ENCODE data around the gene HOXD3. TPM values are rescaled to one million over a fixed set of nuclear protein-coding genes. Genes with fewer than 3 reads are reported as not detected.
A peak's percentile ranks its signal among the peaks of the same experiment; 100 is the strongest.

Gene HOXD3
- total RNA-seq, 1 donor from 2014 or later, result not detected

GRCh38 chr2:176163672-176164056, 6.6 kb downstream of the HOXD3 start:
- no peaks in the 10 kb centered on the region for H3K79me2 ChIP-seq (ENCODE audit: insufficient read depth, low read length)
- peaks cover 2% of the 10 kb centered on the region for H3K9me3 ChIP-seq (ENCODE audit: insufficient read depth, low read depth, low read length)
- H3K4me3 ChIP-seq (ENCODE audit: insufficient read depth, low read depth, low read length), result no peak overlapping the region
- Mint-ChIP-seq H3K36me3 (ENCODE audit: low read depth, unreplicated experiment) (peaks cover 4% of the 10 kb centered on the region), H3K4me1 (ENCODE audit: low read depth, unreplicated experiment) (no peaks in the 10 kb centered on the region), H3K27ac (ENCODE audit: unreplicated experiment) (no peak overlapping the region), H3K4me3 (ENCODE audit: unreplicated experiment) (no peak overlapping the region), H3K27me3 (ENCODE audit: low read depth, unreplicated experiment) (peaks cover 85% of the 10 kb centered on the region), H3K9me3 (ENCODE audit: unreplicated experiment) (peaks cover 28% of the 10 kb centered on the region)
- peak overlapping the region; percentile 82 for H3K4me2 ChIP-seq (ENCODE audit: low read length)
- peaks cover 8% of the 10 kb centered on the region for H3K4me1 ChIP-seq (ENCODE audit: insufficient read depth, low read length)
- H2AFZ ChIP-seq (ENCODE audit: low read depth, low read length), result no peak overlapping the region
- TF ChIP-seq EZH2 (IDR thresholded peaks at IDR 0.05; ENCODE audit: insufficient read depth, low read length), result no peak
- TF ChIP-seq, protein P1, sequence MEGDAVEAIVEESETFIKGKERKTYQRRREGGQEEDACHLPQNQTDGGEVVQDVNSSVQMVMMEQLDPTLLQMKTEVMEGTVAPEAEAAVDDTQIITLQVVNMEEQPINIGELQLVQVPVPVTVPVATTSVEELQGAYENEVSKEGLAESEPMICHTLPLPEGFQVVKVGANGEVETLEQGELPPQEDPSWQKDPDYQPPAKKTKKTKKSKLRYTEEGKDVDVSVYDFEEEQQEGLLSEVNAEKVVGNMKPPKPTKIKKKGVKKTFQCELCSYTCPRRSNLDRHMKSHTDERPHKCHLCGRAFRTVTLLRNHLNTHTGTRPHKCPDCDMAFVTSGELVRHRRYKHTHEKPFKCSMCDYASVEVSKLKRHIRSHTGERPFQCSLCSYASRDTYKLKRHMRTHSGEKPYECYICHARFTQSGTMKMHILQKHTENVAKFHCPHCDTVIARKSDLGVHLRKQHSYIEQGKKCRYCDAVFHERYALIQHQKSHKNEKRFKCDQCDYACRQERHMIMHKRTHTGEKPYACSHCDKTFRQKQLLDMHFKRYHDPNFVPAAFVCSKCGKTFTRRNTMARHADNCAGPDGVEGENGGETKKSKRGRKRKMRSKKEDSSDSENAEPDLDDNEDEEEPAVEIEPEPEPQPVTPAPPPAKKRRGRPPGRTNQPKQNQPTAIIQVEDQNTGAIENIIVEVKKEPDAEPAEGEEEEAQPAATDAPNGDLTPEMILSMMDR (IDR thresholded peaks at IDR 0.05; ENCODE audit: insufficient read depth, low read depth, low read length), result no peak
- H4K20me1 ChIP-seq (ENCODE audit: insufficient read depth, low read length), result no peaks in the 10 kb centered on the region
- DNase-seq (ENCODE audit: low read depth), result no peak
- peaks cover 80% of the 10 kb centered on the region for H3K27me3 ChIP-seq (ENCODE audit: insufficient read depth, low read length)
- H3K36me3 ChIP-seq (ENCODE audit: insufficient read depth, low read length), result no peaks in the 10 kb centered on the region
- FAIRE-seq, result no peak
- H3K9ac ChIP-seq (ENCODE audit: low read length), result no peak overlapping the region
- no peak overlapping the region for H3K27ac ChIP-seq (ENCODE audit: low read depth, low read length)

GRCh38 chr2:176164201-176164600, 7.1 kb downstream of the HOXD3 start:
- no peak for TF ChIP-seq EZH2 (IDR thresholded peaks at IDR 0.05; ENCODE audit: insufficient read depth, low read length)
- TF ChIP-seq, protein P1 (IDR thresholded peaks at IDR 0.05; ENCODE audit: insufficient read depth, low read depth, low read length), result no peak
- H3K27me3 Mint-ChIP-seq (ENCODE audit: low read depth, unreplicated experiment), result peaks cover 84% of the 10 kb centered on the region
- H3K4me3 ChIP-seq (ENCODE audit: insufficient read depth, low read depth, low read length), result no peak overlapping the region
- H3K36me3 ChIP-seq (ENCODE audit: insufficient read depth, low read length), result no peaks in the 10 kb centered on the region
- no peaks in the 10 kb centered on the region for H3K79me2 ChIP-seq (ENCODE audit: insufficient read depth, low read length)
- H3K9me3 Mint-ChIP-seq (ENCODE audit: unreplicated experiment), result peaks cover 28% of the 10 kb centered on the region
- H3K27me3 ChIP-seq (ENCODE audit: insufficient read depth, low read length), result peaks cover 76% of the 10 kb centered on the region
- H3K27ac Mint-ChIP-seq (ENCODE audit: unreplicated experiment), result no peak overlapping the region
- peak overlapping the region; percentile 18 for H3K9ac ChIP-seq (ENCODE audit: low read length)
- peaks cover 4% of the 10 kb centered on the region for H3K36me3 Mint-ChIP-seq (ENCODE audit: low read depth, unreplicated experiment)
- H3K4me2 ChIP-seq (ENCODE audit: low read length), result peak overlapping the region; percentile 75
- peaks cover 8% of the 10 kb centered on the region for H3K4me1 ChIP-seq (ENCODE audit: insufficient read depth, low read length)
- peaks cover 2% of the 10 kb centered on the region for H3K9me3 ChIP-seq (ENCODE audit: insufficient read depth, low read depth, low read length)
- no peaks in the 10 kb centered on the region for H3K4me1 Mint-ChIP-seq (ENCODE audit: low read depth, unreplicated experiment)
- H2AFZ ChIP-seq (ENCODE audit: low read depth, low read length), result peak overlapping the region; percentile 10
- DNase-seq (ENCODE audit: low read depth) (no peak), FAIRE-seq (no peak)
- H3K27ac ChIP-seq (ENCODE audit: low read depth, low read length), result no peak overlapping the region
- H4K20me1 ChIP-seq (ENCODE audit: insufficient read depth, low read length), result no peaks in the 10 kb centered on the region
- H3K4me3 Mint-ChIP-seq (ENCODE audit: unreplicated experiment), result no peak overlapping the region

DNA sequence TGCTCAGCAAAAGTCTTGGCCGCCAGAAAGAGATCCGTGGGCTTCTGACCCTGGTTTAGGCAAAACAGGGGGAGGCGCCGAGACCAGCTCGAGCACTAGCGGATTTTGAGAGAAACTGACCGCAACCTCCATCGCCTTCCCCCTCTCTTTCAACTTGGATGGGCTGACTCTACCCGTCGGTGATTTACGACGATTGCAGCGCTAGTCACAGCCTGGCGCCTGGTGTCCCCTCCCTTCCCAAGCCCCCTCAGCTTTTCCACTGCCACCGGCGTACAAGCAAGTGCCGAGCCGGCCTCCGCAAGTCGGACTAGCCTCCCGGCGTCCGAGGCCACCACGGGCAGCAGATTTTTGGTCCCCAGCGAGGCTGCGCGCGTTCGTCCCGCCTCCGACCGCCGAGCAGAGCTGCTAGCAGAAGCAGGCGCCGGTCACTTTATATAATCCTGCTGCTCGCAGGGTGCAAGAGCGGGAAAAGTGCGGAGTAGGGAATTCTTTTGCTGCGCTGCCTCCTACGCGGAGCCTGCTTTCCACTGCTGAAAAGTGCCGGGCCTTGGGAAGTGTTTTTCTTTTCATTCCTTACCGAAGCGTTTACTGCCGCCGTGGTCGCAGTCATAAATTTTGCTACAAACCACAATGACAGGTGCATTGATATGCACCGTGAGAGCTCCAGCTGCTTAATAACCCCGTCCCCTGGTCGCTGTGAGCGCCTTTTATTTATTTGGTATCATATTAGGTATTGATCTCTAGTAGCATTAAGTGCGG, 7.7 kb downstream of the HOXD3 start:
- H3K4me3 Mint-ChIP-seq (ENCODE audit: unreplicated experiment), result no peak overlapping the region
- FAIRE-seq, result no peak
- Histone ChIP-seq H3K27ac (ENCODE audit: low read depth, low read length) (no peak overlapping the region), H3K9me3 (ENCODE audit: insufficient read depth, low read depth, low read length) (peaks cover 2% of the 10 kb centered on the region), H3K79me2 (ENCODE audit: insufficient read depth, low read length) (no peaks in the 10 kb centered on the region), H3K36me3 (ENCODE audit: insufficient read depth, low read length) (no peaks in the 10 kb centered on the region), H3K27me3 (ENCODE audit: insufficient read depth, low read length) (peaks cover 73% of the 10 kb centered on the region), H3K9ac (ENCODE audit: low read length) (peak overlapping the region; percentile 18), H3K4me3 (ENCODE audit: insufficient read depth, low read depth, low read length) (no peak overlapping the region), H3K4me1 (ENCODE audit: insufficient read depth, low read length) (peaks cover 8% of the 10 kb centered on the region), H3K4me2 (ENCODE audit: low read length) (peak overlapping the region; percentile 75), H2AFZ (ENCODE audit: low read depth, low read length) (peak overlapping the region; percentile 10), H4K20me1 (ENCODE audit: insufficient read depth, low read length) (no peaks in the 10 kb centered on the region)
- no peak overlapping the region for H3K27ac Mint-ChIP-seq (ENCODE audit: unreplicated experiment)
- peaks cover 32% of the 10 kb centered on the region for H3K9me3 Mint-ChIP-seq (ENCODE audit: unreplicated experiment)
- H3K27me3 Mint-ChIP-seq (ENCODE audit: low read depth, unreplicated experiment), result peaks cover 84% of the 10 kb centered on the region
- peak; percentile 86 for TF ChIP-seq EZH2 (IDR thresholded peaks at IDR 0.05; ENCODE audit: insufficient read depth, low read length)
- TF ChIP-seq, protein P1 (IDR thresholded peaks at IDR 0.05; ENCODE audit: insufficient read depth, low read depth, low read length), result no peak
- H3K4me1 Mint-ChIP-seq (ENCODE audit: low read depth, unreplicated experiment), result no peaks in the 10 kb centered on the region
- DNase-seq (ENCODE audit: low read depth), result peak; percentile 85
- peaks cover 4% of the 10 kb centered on the region for H3K36me3 Mint-ChIP-seq (ENCODE audit: low read depth, unreplicated experiment)

Data from astrocyte (in vitro differentiated cells and primary cell).